Suprapubic skin (tissue), 4 donors: Measurements from ENCODE around the gene SPRED2. TPM values are rescaled to one million over a fixed set of nuclear protein-coding genes. Genes with fewer than 3 reads are reported as not detected.

Experiments used
- DNase-seq, 2 donors: peaks; one replicate each; pipeline ENCODE4 v3.0.0-alpha.2; 2019; ENCODE audit warnings: low spot score in 2 of 2
- H3K27ac ChIP-seq: fragments of 200-600 bp; sonication (generic); one replicate; pipeline ENCODE4 v1.5.1; 2019
- H3K27me3 ChIP-seq: fragments of 200-600 bp; sonication (generic); one replicate; pipeline ENCODE4 v1.5.1; 2019
- H3K36me3 ChIP-seq: fragments of 200-600 bp; sonication (generic); one replicate; pipeline ENCODE4 v1.5.1; 2019
- H3K4me1 ChIP-seq: fragments of 200-600 bp; sonication (generic); one replicate; pipeline ENCODE4 v1.5.1; 2019
- H3K4me3 ChIP-seq: fragments of 200-600 bp; sonication (generic); one replicate; pipeline ENCODE4 v1.5.1; 2019; ENCODE audit warnings: mild to moderate bottlenecking
- H3K9me3 ChIP-seq: fragments of 200-600 bp; sonication (generic); one replicate; pipeline ENCODE4 v1.5.1; 2019
- EP300 ChIP-seq: sonication (generic); formaldehyde crosslinking; IDR thresholded peaks from one replicate; pipeline ENCODE4 v1.6.1; 2017; ENCODE audit warnings: antibody characterized with exemption
- POLR2A ChIP-seq, 2 donors: fragments of 450-650 bp; IDR thresholded peaks; one replicate each; pipeline ENCODE4 v1.6.1; 2017; ENCODE audit warnings: antibody characterized with exemption in 2 of 2, mild to moderate bottlenecking in 2 of 2, moderate library complexity in 2 of 2
- POLR2AphosphoS5 ChIP-seq, 3 donors: sonication (generic); formaldehyde crosslinking; IDR thresholded peaks; one replicate each; pipeline ENCODE4 v1.6.1; 2017; ENCODE audit warnings: antibody characterized with exemption in 3 of 3
- WGBS: methylation state at CpG from one replicate; pipeline ENCODE4 v1.1.5; 2018; 5-methylcytosine and 5-hydroxymethylcytosine counted together
- total RNA-seq, 4 donors: library from RNA; depleted of rRNA; stranded (reverse); fragments of >200 nt; gene quantifications; one replicate each; pipeline ENCODE4 v1.1.0, GENCODE V29; 2016
- TF ChIP-seq, protein P1 (sequence below), 2 donors: fragments of 200-600 bp in 1 of 2; fragments of 450-650 bp in 1 of 2; sonication (generic) in 1 of 2; IDR thresholded peaks; one replicate each; pipeline ENCODE4 v1.5.1; 2016 to 2019; ENCODE audit warnings: antibody characterized with exemption in 2 of 2, mild to moderate bottlenecking in 1 of 2, moderate library complexity in 1 of 2

SPRED2 gene
- total RNA-seq, 4 donors from 2014 or later, result 17.8 to 27.5 (median 18.7) TPM

DNA sequence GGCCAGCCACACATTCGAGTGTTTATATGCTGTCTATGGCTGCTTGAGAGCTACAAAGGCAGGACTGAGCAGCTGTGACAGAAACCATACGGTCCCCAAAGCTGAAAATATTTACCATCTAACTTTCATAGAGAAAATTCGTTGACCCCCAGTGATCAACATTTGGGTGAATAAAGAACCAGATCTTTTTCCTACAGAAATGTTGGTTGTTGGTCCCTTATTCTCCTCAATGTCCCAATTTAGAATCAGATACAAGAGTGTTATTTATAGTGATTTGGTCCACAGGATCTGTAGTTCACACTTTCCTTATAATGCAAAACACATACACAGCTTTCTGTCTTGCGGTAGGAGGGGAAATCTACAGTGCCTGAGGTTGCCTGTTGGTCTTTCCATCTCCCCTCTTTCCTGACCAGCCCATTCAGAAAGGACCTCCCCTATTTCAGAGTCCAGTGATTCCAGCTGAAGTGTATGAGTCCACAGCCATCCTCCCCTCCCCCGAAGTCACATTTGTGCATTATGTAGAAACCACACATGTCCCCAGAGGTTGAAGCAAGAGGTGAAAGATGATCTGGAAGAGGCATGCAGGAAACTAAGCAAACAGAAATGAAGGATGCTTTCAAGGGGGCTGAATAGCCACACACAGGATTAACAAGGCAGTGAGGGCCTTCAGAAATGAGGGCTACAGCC is 61.9 kb downstream of the SPRED2 start:
- 86% methylated on average over 5 of the region's 5 CpGs for WGBS
- H3K27ac ChIP-seq, result no peak overlapping the region
- peaks cover 41% of the 10 kb centered on the region for H3K4me1 ChIP-seq

GRCh38 chr2:65369980-65370379 is 62.4 kb downstream of the SPRED2 start:
- Histone ChIP-seq H3K9me3 (no peaks in the 10 kb centered on the region), H3K27me3 (no peaks in the 10 kb centered on the region), H3K36me3 (no peaks in the 10 kb centered on the region), H3K4me3 (no peak overlapping the region), H3K4me1 (peaks cover 45% of the 10 kb centered on the region), H3K27ac (no peak overlapping the region)
- 89% methylated on average over 4 of the region's 4 CpGs for WGBS
- DNase-seq, result no peak
- TF ChIP-seq POLR2AphosphoS5 (IDR thresholded peaks at IDR 0.05) (no peak), EP300 (no peak), POLR2A (IDR thresholded peaks at IDR 0.05) (no peak)
- TF ChIP-seq, protein P1, sequence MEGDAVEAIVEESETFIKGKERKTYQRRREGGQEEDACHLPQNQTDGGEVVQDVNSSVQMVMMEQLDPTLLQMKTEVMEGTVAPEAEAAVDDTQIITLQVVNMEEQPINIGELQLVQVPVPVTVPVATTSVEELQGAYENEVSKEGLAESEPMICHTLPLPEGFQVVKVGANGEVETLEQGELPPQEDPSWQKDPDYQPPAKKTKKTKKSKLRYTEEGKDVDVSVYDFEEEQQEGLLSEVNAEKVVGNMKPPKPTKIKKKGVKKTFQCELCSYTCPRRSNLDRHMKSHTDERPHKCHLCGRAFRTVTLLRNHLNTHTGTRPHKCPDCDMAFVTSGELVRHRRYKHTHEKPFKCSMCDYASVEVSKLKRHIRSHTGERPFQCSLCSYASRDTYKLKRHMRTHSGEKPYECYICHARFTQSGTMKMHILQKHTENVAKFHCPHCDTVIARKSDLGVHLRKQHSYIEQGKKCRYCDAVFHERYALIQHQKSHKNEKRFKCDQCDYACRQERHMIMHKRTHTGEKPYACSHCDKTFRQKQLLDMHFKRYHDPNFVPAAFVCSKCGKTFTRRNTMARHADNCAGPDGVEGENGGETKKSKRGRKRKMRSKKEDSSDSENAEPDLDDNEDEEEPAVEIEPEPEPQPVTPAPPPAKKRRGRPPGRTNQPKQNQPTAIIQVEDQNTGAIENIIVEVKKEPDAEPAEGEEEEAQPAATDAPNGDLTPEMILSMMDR (IDR thresholded peaks at IDR 0.05), result no peak

More for the DNA sequence above, 61.9 kb downstream of the SPRED2 start:
- no peaks in the 10 kb centered on the region for H3K27me3 ChIP-seq
- TF ChIP-seq POLR2AphosphoS5 (IDR thresholded peaks at IDR 0.05), result no peak
- no peak for TF ChIP-seq POLR2A (IDR thresholded peaks at IDR 0.05)
- no peak overlapping the region for H3K4me3 ChIP-seq
- no peaks in the 10 kb centered on the region for H3K36me3 ChIP-seq
- DNase-seq, result no peak
- H3K9me3 ChIP-seq, result no peaks in the 10 kb centered on the region

DNA sequence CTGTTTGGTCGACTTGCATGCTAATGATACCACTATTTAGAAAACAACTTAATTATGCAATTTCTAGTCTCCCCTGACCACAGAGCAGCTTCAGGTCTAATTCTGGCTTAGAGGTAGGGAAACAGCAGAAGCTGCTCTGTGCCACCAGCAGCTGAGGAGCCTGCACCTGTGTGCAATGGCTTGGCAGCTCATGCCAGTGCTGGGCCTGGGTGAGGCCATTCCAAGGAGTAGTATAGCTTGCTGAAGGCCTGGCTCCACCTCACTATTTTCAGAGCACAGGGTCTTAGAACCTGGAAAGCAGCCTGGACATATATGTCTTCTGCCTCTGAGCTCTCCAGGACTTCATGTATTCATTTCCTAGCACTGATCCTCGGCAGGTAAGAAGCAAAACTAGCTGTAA is 62.8 kb downstream of the SPRED2 start:
- no peaks in the 10 kb centered on the region for H3K27me3 ChIP-seq
- no peak overlapping the region for H3K4me3 ChIP-seq
- no peaks in the 10 kb centered on the region for H3K9me3 ChIP-seq
- WGBS, result 85% methylated on average over 2 of the region's 2 CpGs
- H3K27ac ChIP-seq, result no peak overlapping the region
- DNase-seq, result no peak
- TF ChIP-seq POLR2AphosphoS5 (IDR thresholded peaks at IDR 0.05) (no peak), POLR2A (IDR thresholded peaks at IDR 0.05) (no peak), EP300 (no peak)
- H3K36me3 ChIP-seq, result no peaks in the 10 kb centered on the region
- peaks cover 45% of the 10 kb centered on the region for H3K4me1 ChIP-seq

- WGBS, result 87% methylated on average over 1 of the region's 1 CpG
- no peak for DNase-seq
- H3K4me1 ChIP-seq, result peaks cover 45% of the 10 kb centered on the region
- H3K9me3 ChIP-seq, result no peaks in the 10 kb centered on the region
- H3K27ac ChIP-seq, result no peak overlapping the region
- H3K36me3 ChIP-seq, result no peaks in the 10 kb centered on the region
- H3K4me3 ChIP-seq, result no peak overlapping the region
- H3K27me3 ChIP-seq, result no peaks in the 10 kb centered on the region
- TF ChIP-seq POLR2AphosphoS5 (IDR thresholded peaks at IDR 0.05) (no peak), POLR2A (IDR thresholded peaks at IDR 0.05) (no peak), EP300 (no peak)
- TF ChIP-seq, protein P1 (IDR thresholded peaks at IDR 0.05), result no peak
Observed at GRCh38 chr2:65368468-65368867, 63.9 kb downstream of the SPRED2 start.

DNA sequence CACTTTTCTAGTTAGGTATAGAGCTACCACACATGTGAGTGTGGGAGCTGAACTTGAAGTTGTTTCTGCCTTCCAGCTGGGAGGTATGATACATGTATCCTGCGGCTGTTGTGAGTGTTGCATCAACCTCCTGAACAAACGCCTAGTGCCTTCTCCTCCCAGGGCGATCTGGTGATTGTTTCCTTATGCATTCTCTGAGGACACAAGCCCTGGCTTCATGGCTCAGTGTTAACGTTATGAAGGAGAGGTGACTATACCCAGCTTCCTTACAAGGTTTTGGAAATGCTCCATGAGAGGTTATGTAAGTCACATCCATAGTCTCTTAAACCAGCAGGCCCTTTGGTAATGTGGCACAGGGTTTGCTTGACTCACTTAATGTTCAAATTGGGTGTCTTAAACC is 64.9 kb downstream of the SPRED2 start:
- Histone ChIP-seq H3K4me3 (no peak overlapping the region), H3K36me3 (no peaks in the 10 kb centered on the region), H3K4me1 (peaks cover 45% of the 10 kb centered on the region), H3K27ac (peak overlapping the region; percentile 37), H3K27me3 (no peaks in the 10 kb centered on the region), H3K9me3 (no peaks in the 10 kb centered on the region)
- WGBS, result 29% methylated on average over 4 of the region's 4 CpGs
- no peak for DNase-seq
- TF ChIP-seq, protein P1 (IDR thresholded peaks at IDR 0.05), result no peak
- no peak for TF ChIP-seq POLR2A (IDR thresholded peaks at IDR 0.05)
- peak in 1 of 3 donors; percentile 41 for TF ChIP-seq POLR2AphosphoS5 (IDR thresholded peaks at IDR 0.05)
- TF ChIP-seq EP300, result no peak

DNA sequence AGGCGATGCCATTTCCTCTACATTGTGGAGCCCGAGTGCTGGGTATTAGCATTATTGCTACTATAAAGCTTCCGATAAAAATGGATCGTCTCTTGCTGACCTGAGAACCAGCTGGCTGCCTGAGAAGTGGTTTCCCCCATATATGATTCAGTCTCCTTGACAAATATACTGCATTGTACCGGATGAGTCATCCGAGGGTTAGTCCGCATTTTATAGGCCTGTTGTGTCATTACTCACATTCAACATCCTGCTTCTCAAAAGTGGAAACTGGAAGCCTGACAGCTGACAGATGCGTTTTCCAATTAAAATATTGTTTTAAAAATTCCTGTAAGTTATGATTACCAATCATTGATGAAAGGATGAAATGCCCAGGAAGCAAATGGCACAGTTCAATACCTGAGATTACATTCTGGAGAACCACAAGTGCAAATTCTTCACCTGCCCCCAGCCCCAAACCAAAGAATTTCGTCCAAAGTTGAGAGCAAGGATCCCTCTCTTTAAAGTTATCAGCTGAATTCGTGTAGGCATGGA is 65.7 kb downstream of the SPRED2 start:
- no peaks in the 10 kb centered on the region for H3K27me3 ChIP-seq
- DNase-seq, result no peak
- H3K9me3 ChIP-seq, result no peaks in the 10 kb centered on the region
- TF ChIP-seq, protein P1 (IDR thresholded peaks at IDR 0.05), result no peak
- H3K4me1 ChIP-seq, result peaks cover 42% of the 10 kb centered on the region
- no peaks in the 10 kb centered on the region for H3K36me3 ChIP-seq
- no peak overlapping the region for H3K4me3 ChIP-seq
- 25% methylated on average over 10 of the region's 10 CpGs for WGBS
- H3K27ac ChIP-seq, result peak overlapping the region; percentile 41
